ENCODE results near the gene UBN2.
A peak's percentile ranks its signal among the peaks of the same experiment; 100 is the strongest.
"Not testable (repeated sequence)": the region's sequence is repeated elsewhere in the genome, so short reads cannot be mapped to it uniquely, and the experiment has no call there.

The UBN2 gene

DNA sequence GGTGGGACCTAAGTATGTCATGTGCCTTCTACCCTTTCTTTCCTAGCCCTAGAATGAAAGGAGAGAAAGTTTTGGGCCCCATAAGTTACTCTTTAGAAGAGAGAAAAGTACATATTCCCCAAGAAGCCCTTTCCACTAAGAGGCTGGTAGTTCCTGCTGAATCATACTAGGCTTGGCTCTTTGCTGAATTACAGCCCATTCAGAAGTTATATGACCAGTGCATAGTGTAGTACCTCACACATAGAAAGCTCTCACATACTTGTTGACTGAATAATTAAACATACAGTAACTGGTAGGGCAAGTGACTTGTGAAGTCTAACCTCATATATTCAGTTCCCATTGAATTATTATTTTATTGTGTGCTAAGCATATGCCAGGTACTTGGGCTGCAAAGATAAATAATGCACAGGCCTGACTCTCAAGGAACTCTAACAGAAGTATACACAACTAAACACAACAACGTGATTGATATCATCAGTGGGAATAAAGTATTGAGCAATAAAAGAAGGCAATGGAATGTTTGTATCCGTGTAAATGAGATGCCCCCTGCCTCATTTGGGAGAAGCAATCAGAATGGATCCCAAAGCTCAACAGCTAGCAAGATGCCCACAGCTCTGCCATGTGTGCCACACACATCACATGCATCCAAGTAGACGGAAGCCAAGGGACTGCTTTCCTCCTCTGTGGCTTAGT lies 38.9 kb upstream of the UBN2 start:
- DNase-seq (ENCODE audit: low read depth) = no peak
- TF ChIP-seq, protein P1, sequence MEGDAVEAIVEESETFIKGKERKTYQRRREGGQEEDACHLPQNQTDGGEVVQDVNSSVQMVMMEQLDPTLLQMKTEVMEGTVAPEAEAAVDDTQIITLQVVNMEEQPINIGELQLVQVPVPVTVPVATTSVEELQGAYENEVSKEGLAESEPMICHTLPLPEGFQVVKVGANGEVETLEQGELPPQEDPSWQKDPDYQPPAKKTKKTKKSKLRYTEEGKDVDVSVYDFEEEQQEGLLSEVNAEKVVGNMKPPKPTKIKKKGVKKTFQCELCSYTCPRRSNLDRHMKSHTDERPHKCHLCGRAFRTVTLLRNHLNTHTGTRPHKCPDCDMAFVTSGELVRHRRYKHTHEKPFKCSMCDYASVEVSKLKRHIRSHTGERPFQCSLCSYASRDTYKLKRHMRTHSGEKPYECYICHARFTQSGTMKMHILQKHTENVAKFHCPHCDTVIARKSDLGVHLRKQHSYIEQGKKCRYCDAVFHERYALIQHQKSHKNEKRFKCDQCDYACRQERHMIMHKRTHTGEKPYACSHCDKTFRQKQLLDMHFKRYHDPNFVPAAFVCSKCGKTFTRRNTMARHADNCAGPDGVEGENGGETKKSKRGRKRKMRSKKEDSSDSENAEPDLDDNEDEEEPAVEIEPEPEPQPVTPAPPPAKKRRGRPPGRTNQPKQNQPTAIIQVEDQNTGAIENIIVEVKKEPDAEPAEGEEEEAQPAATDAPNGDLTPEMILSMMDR (IDR thresholded peaks at IDR 0.05; ENCODE audit: low read length, missing control alignments) = no peak
- H3K4me3 ChIP-seq (replicated peaks; ENCODE audit: low read depth, low read length) = no peak overlapping the region

DNA sequence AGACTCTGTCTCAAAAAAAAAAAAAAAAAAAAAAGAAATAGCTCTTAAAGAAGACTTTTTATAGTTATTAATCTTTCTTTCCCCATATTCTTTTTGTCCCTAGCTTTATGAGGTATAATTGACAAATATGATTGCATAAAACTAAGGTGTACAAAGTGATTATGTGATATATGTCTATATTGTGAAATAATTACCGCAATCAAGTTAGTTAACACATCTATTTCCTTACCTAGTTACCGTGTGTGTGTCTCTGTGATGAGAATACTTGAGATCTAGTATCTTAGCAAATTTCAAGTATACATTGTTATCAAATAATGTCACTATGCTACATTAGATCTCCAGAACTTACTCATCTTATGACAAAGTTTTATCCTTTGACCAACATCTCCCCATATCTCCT lies 30.7 kb upstream of the UBN2 start:
- no peak overlapping the region for H3K4me3 ChIP-seq (replicated peaks; ENCODE audit: low read depth, low read length)
- DNase-seq (ENCODE audit: low read depth) = no peak
- TF ChIP-seq, protein P1 (IDR thresholded peaks at IDR 0.05; ENCODE audit: low read length, missing control alignments) = no peak

DNA sequence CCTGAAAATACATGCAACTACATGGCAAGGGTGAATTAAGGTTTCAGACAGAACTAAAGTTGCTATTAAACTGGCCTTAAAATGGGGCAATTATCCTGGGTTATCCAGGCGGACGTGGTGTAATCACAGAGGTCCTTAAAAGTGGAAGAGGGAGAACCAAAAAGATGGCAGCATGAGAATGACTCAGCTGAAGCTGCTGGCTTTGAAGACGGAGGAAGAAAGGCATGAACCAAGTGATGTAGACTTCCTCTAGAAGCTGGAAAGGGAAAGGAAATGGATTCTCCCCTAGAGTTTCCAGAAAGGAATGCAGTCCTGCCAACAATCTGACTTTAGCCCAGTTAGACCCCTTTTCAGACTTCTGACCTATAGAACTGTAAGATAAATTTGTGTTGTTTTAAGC lies 27.0 kb upstream of the UBN2 start:
- no peak overlapping the region for H3K4me3 ChIP-seq (replicated peaks; ENCODE audit: low read depth, low read length)
- peak; percentile 10 for DNase-seq (ENCODE audit: low read depth)
- TF ChIP-seq, protein P1 (IDR thresholded peaks at IDR 0.05; ENCODE audit: low read length, missing control alignments) = no peak

DNA sequence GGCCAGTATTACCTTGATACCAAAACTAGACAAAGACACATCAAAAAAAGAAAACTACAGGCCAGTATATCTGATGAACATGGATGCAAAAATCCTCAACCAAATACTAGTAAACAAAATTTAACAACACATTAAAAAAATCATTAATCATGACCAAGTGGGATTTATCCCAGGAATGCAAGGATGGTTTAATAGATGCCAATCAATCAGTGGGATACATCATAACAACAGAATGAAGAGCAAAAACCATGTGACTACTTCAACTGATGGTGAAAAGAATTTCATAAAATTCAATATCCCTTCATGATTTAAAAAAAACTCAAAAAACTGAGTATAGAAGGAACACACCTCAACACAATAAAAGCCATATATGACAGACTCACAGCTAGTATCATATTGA lies 25.2 kb upstream of the UBN2 start:
- no peak for DNase-seq (ENCODE audit: low read depth)
- no peak overlapping the region for H3K4me3 ChIP-seq (replicated peaks; ENCODE audit: low read depth, low read length)
- TF ChIP-seq, protein P1 (IDR thresholded peaks at IDR 0.05; ENCODE audit: low read length, missing control alignments) = no peak

DNA sequence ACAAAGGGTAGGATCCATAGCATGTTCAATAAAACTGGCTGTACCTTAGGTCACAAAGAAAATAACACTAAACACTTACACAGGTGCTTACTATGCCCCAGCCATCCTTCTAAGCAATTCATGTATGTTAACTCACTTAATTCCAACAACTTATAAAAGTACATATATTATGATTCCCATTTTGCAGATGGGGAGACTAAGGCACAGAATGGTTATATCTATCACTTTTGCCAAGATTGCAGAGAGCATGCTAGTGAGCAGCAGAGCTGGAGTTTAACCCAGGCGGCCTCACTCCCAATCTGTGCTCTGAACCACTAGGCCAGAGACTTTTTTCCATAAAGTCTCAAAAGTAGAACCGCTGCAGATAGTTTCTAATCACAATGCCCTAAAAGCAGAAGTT lies 18.9 kb upstream of the UBN2 start:
- no peak overlapping the region for H3K4me3 ChIP-seq (replicated peaks; ENCODE audit: low read depth, low read length)
- no peak for DNase-seq (ENCODE audit: low read depth)
- TF ChIP-seq, protein P1 (IDR thresholded peaks at IDR 0.05; ENCODE audit: low read length, missing control alignments) = no peak

DNA sequence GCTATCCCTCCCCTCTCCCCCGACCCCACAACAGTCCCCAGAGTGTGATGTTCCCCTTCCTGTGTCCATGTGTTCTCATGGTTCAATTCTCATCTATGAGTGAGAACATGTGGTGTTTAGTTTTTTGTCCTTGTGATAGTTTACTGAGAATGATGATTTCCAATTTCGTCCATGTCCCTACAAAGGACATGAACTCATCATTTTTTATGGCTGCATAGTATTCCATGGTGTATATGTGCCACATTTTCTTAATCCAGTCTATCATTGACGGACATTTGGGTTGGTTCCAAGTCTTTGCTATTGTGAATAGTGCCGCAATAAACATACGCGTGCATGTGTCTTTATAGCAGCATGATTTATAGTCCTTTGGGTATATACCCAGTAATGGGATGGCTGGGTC lies 17.5 kb upstream of the UBN2 start:
- not testable (repeated sequence) for H3K4me3 ChIP-seq (replicated peaks; ENCODE audit: low read depth, low read length); DNase-seq (ENCODE audit: low read depth)

DNA sequence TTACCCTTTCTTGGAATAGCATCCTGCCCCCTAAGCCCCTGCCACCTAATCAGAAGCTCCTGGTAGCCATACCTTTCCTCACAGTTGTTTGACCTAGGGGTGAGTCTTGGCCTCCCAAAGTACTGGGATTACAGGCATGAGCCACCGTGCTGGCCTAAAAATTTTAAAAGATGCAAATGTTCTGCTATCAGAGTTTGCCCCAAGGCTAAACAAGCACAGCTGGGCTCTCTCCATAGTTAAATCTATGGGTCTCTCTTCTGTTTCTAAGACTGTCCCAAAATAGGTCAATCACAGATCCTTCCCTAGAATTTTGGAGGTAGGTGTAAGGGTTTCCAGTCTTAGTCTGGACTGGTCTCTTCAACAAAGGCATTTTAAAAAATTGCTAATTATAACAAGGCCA lies 12.9 kb upstream of the UBN2 start:
- TF ChIP-seq, protein P1 (IDR thresholded peaks at IDR 0.05; ENCODE audit: low read length, missing control alignments) = no peak
- no peak overlapping the region for H3K4me3 ChIP-seq (replicated peaks; ENCODE audit: low read depth, low read length)
- no peak for DNase-seq (ENCODE audit: low read depth)
